ENCODE measurements around the gene INO80D.
"Not testable (repeated sequence)": the region's sequence is repeated elsewhere in the genome, so short reads cannot be mapped to it uniquely, and the experiment has no call there.

Gene INO80D

DNA sequence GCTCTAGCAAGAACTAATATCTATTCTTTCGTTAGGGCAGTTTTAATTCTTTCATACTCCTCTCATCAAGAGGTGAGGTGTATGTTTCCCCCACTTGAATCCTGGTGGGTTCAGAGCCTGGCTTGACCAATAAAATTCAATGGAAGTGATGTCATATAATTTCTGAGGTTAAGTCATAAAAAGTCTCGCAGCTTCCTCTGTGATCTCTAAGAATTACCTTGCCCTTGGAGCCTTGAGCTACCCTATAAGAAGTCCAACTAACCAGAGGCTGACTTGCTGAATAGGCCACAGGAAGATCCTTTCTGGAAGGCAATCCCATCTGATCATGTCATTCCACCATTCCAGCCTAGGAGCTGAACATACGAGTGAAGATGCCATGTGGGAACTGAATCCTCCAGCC is 26.1 kb upstream of the INO80D start:
- no peak for DNase-seq (ENCODE audit: low spot score)
- TF ChIP-seq, protein P1, sequence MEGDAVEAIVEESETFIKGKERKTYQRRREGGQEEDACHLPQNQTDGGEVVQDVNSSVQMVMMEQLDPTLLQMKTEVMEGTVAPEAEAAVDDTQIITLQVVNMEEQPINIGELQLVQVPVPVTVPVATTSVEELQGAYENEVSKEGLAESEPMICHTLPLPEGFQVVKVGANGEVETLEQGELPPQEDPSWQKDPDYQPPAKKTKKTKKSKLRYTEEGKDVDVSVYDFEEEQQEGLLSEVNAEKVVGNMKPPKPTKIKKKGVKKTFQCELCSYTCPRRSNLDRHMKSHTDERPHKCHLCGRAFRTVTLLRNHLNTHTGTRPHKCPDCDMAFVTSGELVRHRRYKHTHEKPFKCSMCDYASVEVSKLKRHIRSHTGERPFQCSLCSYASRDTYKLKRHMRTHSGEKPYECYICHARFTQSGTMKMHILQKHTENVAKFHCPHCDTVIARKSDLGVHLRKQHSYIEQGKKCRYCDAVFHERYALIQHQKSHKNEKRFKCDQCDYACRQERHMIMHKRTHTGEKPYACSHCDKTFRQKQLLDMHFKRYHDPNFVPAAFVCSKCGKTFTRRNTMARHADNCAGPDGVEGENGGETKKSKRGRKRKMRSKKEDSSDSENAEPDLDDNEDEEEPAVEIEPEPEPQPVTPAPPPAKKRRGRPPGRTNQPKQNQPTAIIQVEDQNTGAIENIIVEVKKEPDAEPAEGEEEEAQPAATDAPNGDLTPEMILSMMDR (IDR thresholded peaks at IDR 0.05; ENCODE audit: extremely low read depth, missing control alignments) = no peak

DNA sequence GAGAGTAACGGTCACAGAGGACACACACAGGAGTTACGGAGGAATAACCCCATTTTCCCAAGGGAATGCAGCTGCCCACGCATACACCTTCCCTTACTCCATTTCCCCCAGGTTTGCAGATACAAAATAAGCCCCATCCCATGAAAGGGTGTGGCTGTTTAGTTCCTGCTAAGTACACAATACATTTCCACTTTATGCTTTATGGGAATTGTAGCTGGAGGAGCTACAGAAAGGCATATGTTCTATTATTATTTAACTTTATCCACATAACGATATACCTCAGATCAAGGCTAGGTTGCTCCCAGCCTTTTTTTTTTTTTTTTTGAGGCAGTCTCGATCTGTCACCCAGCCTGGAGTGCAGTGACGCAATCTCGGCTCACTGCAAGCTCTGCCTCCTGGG is 22.7 kb upstream of the INO80D start:
- DNase-seq (ENCODE audit: low spot score) = no peak
- TF ChIP-seq, protein P1 (IDR thresholded peaks at IDR 0.05; ENCODE audit: extremely low read depth, missing control alignments) = no peak

DNA sequence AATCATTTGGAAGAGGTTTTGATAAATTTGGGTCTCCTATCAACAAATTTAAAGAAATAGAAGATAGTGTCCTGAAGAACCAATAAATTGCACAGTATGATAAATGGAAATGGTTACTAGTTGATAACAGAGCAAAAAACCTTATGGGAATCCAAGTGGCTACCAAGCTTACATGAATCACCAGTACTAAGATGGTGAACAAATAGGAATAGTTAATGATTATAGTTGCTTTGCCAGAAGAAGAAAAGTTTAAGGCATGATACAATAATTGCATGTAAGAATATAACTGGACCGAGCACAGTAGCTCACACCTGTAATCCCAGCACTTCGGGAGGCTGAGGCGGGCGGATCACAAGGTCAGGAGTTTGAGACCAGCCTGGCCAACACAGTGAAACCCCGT is 19.6 kb upstream of the INO80D start:
- no peak for DNase-seq (ENCODE audit: low spot score)
- TF ChIP-seq, protein P1 (IDR thresholded peaks at IDR 0.05; ENCODE audit: extremely low read depth, missing control alignments) = no peak

DNA sequence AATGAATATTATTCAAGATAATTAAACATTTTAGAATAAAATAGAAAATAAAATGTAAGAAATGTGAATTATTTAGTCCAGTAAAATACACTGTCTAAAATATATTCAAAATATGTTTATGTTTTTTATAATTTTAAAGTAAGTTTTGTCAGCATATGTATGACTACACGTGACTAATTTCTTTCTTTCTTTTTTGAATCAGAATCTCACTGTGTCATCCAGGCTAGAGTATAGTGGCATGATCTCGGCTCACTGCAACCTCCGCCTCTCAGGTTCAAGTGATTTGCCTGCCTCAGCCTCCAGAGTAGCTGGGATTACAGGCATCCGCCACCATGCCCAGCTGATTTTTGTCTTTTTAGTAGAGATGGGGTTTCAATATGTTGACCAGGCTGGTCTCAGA is 19.1 kb upstream of the INO80D start:
- TF ChIP-seq, protein P1 (IDR thresholded peaks at IDR 0.05; ENCODE audit: extremely low read depth, missing control alignments) = no peak
- DNase-seq (ENCODE audit: low spot score) = no peak

DNA sequence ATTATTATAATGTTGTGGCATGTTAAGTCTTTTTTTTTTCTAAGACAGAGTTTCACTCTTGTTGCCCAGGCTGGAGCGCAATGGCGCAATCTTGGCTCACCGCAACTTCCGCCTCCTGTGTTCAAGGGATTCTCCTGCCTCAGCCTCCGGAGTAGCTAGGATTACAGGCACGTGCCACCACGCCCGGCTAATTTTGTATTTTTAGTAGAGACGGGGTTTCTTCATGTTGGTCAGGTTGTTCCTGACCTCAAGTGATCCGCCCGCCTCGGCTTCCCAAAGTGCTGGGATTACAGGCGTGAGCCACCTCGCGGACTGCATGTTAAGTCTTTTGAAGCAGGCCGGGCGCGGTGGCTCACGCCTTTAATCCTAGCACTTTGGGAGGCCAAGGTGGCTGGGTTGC is 12.9 kb upstream of the INO80D start:
- DNase-seq (ENCODE audit: low spot score) = not testable (repeated sequence)

DNA sequence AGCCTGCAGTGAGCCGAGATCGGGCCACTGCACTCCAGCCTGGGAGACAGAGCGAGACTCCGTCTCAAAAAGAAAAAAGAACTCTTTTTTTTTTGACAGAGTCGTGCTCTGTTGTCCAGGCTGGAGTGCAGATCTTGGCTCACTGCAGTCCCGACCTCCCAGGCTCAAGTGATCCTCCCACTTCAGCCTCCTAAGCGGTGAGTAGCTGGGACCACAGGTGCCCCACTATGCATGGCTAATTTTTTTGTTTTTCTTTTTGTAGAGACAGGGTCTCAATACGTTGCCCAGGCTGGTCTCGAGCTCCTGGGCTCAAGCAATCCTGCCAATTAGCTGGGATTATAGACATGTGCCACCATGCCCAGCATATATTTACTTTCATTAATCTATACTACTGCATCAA is 12.5 kb upstream of the INO80D start:
- DNase-seq (ENCODE audit: low spot score) = no peak
- TF ChIP-seq, protein P1 (IDR thresholded peaks at IDR 0.05; ENCODE audit: extremely low read depth, missing control alignments) = no peak

DNA sequence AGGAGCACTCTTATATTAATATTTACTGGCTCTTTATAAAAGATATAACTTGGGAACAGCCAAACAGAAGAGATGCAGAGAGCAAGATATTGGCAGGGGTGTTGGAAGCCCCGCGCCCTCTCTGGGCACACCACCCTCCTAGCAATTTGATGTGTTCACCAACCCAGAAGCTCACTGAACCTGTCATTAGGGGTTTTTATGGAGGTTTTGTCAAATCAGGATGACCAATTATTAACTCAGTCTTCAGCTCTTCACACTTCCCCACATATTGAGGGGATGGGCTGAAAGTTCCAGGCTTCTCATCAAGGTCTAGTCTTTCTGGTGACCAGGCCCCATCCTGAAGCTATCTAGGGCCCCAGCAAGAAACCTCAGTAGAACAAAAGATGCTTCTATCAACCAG is 10.9 kb upstream of the INO80D start:
- TF ChIP-seq, protein P1 (IDR thresholded peaks at IDR 0.05; ENCODE audit: extremely low read depth, missing control alignments) = no peak
- DNase-seq (ENCODE audit: low spot score) = no peak

DNA sequence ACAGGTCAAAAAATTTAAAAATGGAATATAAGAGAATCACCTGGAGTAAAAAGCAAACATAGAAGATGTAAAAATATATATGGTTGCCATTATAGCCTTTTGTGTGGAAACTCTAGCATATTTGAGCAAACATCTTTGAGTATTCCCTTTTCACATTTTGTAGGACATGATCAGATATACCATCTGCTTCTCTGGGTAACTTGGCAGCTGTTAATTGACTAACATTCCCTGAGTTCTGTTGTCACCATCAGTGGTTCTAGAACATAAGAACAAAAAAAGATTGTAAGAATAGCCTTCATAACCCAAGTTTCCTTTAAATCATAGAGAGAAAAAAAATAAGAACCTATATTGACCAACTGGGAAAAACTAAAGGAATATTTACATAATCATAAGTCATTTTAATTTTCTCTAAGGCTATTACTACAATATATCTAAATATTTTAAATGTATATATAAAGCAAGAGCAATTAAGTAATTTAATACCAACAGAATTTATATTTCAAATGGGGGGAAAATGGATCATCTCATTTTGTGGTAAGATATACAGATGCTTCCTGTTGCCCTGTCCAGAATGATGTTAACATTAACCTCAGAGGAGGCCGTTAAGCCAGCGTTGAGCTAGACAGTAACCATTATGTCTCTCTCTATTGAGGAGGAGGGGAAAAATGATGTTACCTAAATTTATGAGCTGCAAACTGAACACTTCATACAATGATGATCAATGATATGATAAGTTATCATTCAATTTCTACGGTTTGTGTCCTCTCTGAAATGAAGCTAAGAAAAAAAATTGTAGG is 9.8 kb upstream of the INO80D start:
- no peak for DNase-seq (ENCODE audit: low spot score)
- TF ChIP-seq, protein P1 (IDR thresholded peaks at IDR 0.05; ENCODE audit: extremely low read depth, missing control alignments) = no peak

Measured in GM20000 (cell line).